HEK293 (cell line): ENCODE measurements around the gene CST7.

Source experiments
- CTCF ChIA-PET: fragments of 350-600 bp; formaldehyde crosslinking; extraction: SDS; loops from one replicate; lab custom pipeline; 2021; ENCODE audit warnings: antibody characterized with exemption; lab: Yijun Ruan, JAX
- POLR2A ChIA-PET: fragments of 300-600 bp; formaldehyde crosslinking; extraction: SDS; loops from one replicate; lab custom pipeline; 2020; ENCODE audit warnings: antibody characterized with exemption, inconsistent platforms; lab: Yijun Ruan, JAX
- H3K27ac ChIP-seq: fragments of 200-500 bp; sonication (Bioruptor generic); 2 replicates; pipeline ENCODE4 v1.5.1; 2014; ENCODE audit warnings: low read depth, low read length, control low read depth, inconsistent platforms; ENCODE audit errors: extremely low read depth
- H3K36me3 ChIP-seq, 2 experiments: fragments of 200-500 bp in 1 of 2; sonication (Bioruptor generic) in 1 of 2; 1 replicate in 1 of 2; 2 replicates in 1 of 2; pipeline ENCODE4 v1.5.1; 2014 to 2017; ENCODE audit warnings: inconsistent platforms in 2 of 2, low read length in 2 of 2; ENCODE audit not compliant: control insufficient read depth in 2 of 2, insufficient read depth in 1 of 2
- H3K4me1 ChIP-seq: fragments of 200-500 bp; sonication (Bioruptor generic); 2 replicates; pipeline ENCODE4 v1.5.1; 2014; ENCODE audit warnings: mild to moderate bottlenecking, low read length, inconsistent platforms; ENCODE audit not compliant: control insufficient read depth, insufficient read depth
- H3K4me3 ChIP-seq: 2 replicates; pipeline ENCODE4 v1.5.1; 2011; ENCODE audit warnings: low read depth, mild to moderate bottlenecking, control low read depth, low read length, moderate library complexity
- H3K9me3 ChIP-seq: fragments of 200-500 bp; sonication (Bioruptor generic); 2 replicates; pipeline ENCODE4 v1.5.1; 2014; ENCODE audit warnings: low read depth, low read length, inconsistent platforms; ENCODE audit not compliant: control insufficient read depth, insufficient read depth
- EGR2 ChIP-seq: fragments of 450-650 bp; formaldehyde crosslinking; IDR thresholded peaks from 2 replicates; pipeline ENCODE4 v1.5.1; 2016; ENCODE audit warnings: low read depth, missing biosample characterization, missing genetic modification characterization
- FEZF1 ChIP-seq: fragments of 450-650 bp; formaldehyde crosslinking; IDR thresholded peaks from 2 replicates; pipeline ENCODE4 v1.5.1; 2016; ENCODE audit warnings: missing biosample characterization, missing genetic modification characterization
- GFI1B ChIP-seq: fragments of 450-650 bp; formaldehyde crosslinking; IDR thresholded peaks from 2 replicates; pipeline ENCODE4 v1.5.1; 2016; ENCODE audit warnings: missing biosample characterization, missing genetic modification characterization
- IKZF3 ChIP-seq: fragments of 450-650 bp; IDR thresholded peaks from 2 replicates; pipeline ENCODE4 v1.5.0; 2018; ENCODE audit warnings: missing biosample characterization, mild to moderate bottlenecking, missing genetic modification characterization, moderate library complexity
- KLF7 ChIP-seq: fragments of 450-650 bp; formaldehyde crosslinking; IDR thresholded peaks from 2 replicates; pipeline ENCODE4 v1.5.1; 2016; ENCODE audit warnings: missing biosample characterization, missing genetic modification characterization, borderline replicate concordance
- SALL2 ChIP-seq: fragments of 450-650 bp; formaldehyde crosslinking; IDR thresholded peaks from 2 replicates; pipeline ENCODE4 v1.5.0; 2017; ENCODE audit warnings: missing biosample characterization, mild to moderate bottlenecking, missing genetic modification characterization, borderline replicate concordance
- SP2 ChIP-seq: fragments of 450-650 bp; formaldehyde crosslinking; IDR thresholded peaks from 2 replicates; pipeline ENCODE4 v1.5.1; 2016; ENCODE audit warnings: missing biosample characterization, missing genetic modification characterization
- YY2 ChIP-seq: fragments of 450-650 bp; formaldehyde crosslinking; IDR thresholded peaks from 2 replicates; pipeline ENCODE4 v1.5.1; 2016; ENCODE audit warnings: missing biosample characterization, missing genetic modification characterization
- ZBTB7A ChIP-seq: fragments of 450-650 bp; formaldehyde crosslinking; IDR thresholded peaks from 2 replicates; pipeline ENCODE4 v1.5.1; 2016; ENCODE audit warnings: low read depth, missing biosample characterization, missing genetic modification characterization
- ZNF148 ChIP-seq: fragments of 450-650 bp; formaldehyde crosslinking; IDR thresholded peaks from 2 replicates; pipeline ENCODE4 v1.5.0; 2017; ENCODE audit warnings: missing biosample characterization, missing genetic modification characterization, borderline replicate concordance
- ZNF184 ChIP-seq: fragments of 450-650 bp; IDR thresholded peaks from 2 replicates; pipeline ENCODE4 v1.5.1; 2018; ENCODE audit warnings: missing biosample characterization, mild to moderate bottlenecking, missing genetic modification characterization
- ZNF2 ChIP-seq: fragments of 450-650 bp; formaldehyde crosslinking; IDR thresholded peaks from 2 replicates; pipeline ENCODE4 v1.5.1; 2016; ENCODE audit warnings: missing biosample characterization, missing genetic modification characterization
- ZNF214 ChIP-seq: fragments of 450-650 bp; formaldehyde crosslinking; IDR thresholded peaks from 2 replicates; pipeline ENCODE4 v1.5.1; 2017; ENCODE audit warnings: missing biosample characterization, mild to moderate bottlenecking, missing genetic modification characterization, borderline replicate concordance
- ZNF362 ChIP-seq: fragments of 450-650 bp; formaldehyde crosslinking; IDR thresholded peaks from 2 replicates; pipeline ENCODE4 v1.5.1; 2016; ENCODE audit warnings: missing biosample characterization, missing genetic modification characterization
- ZNF404 ChIP-seq: fragments of 450-650 bp; formaldehyde crosslinking; IDR thresholded peaks from 2 replicates; pipeline ENCODE4 v1.5.1; 2017; ENCODE audit warnings: missing biosample characterization, missing genetic modification characterization
- ZNF416 ChIP-seq: fragments of 450-650 bp; formaldehyde crosslinking; IDR thresholded peaks from 2 replicates; pipeline ENCODE4 v1.5.1; 2016; ENCODE audit warnings: missing biosample characterization, missing genetic modification characterization
- ZNF423 ChIP-seq: fragments of 450-650 bp; formaldehyde crosslinking; IDR thresholded peaks from 2 replicates; pipeline ENCODE4 v1.5.1; 2016; ENCODE audit warnings: missing biosample characterization, missing genetic modification characterization
- ZNF488 ChIP-seq: fragments of 450-650 bp; formaldehyde crosslinking; IDR thresholded peaks from 2 replicates; pipeline ENCODE4 v1.5.1; 2016; ENCODE audit warnings: missing biosample characterization, missing genetic modification characterization
- ZNF585B ChIP-seq: fragments of 450-650 bp; formaldehyde crosslinking; IDR thresholded peaks from 2 replicates; pipeline ENCODE4 v1.5.1; 2016; ENCODE audit warnings: missing biosample characterization, missing genetic modification characterization
- ZNF654 ChIP-seq: fragments of 450-650 bp; formaldehyde crosslinking; IDR thresholded peaks from 2 replicates; pipeline ENCODE4 v1.5.1; 2016; ENCODE audit warnings: low read depth, missing biosample characterization, missing genetic modification characterization
- ZNF677 ChIP-seq: fragments of 450-650 bp; IDR thresholded peaks from 2 replicates; pipeline ENCODE4 v1.5.0; 2018; ENCODE audit warnings: missing biosample characterization, mild to moderate bottlenecking, missing genetic modification characterization, moderate library complexity
- ZNF837 ChIP-seq: fragments of 450-650 bp; formaldehyde crosslinking; IDR thresholded peaks from 2 replicates; pipeline ENCODE4 v1.5.1; 2016; ENCODE audit warnings: missing biosample characterization, missing genetic modification characterization
- TF ChIP-seq, protein P1 (sequence below): fragments of 450-650 bp; IDR thresholded peaks from 2 replicates; pipeline ENCODE4 v1.5.1; 2018; ENCODE audit warnings: missing biosample characterization, missing genetic modification characterization

CST7 gene

GRCh38 chr20:24983896-24984295 lies 34.8 kb downstream of the CST7 start (continued):
- no peak for TF ChIP-seq SALL2
- TF ChIP-seq IKZF3 (tag by site-specific recombination), result no peak
- no peak for TF ChIP-seq SP2
- no peak for TF ChIP-seq YY2
- TF ChIP-seq, all 188 proteins: peak for 0

DNA sequence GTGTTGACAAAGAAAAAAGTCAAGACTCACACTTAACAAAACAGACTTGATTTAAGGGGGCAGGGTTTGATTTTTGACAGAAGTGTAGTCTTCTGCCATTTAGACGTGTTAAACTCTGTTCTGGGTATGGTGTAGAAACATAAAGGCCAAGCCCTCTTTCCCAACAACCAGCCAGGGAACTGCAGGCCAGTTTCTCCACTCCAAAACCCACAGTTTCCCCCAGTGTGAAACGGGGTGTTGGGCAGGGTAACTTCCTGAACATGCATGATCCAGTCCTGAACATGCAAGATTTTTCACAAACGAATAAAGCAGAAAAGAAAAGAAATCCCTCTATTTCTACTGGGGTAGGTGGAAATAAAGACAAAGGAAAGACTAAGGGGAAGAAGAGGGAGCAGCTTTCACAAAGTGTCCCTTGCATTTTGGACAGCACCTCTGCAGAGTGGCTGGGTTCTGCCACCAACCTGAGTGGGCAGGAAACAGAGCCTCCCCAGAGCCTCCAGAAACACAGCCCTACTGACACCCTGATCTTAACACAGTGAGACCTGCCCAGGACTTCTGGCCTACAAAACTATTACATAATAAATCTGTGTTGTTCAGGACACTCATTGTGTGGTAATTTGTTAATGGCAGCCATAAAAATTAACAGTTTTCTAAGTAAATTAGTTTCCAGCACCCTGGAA lies 36.0 kb downstream of the CST7 start:
- Histone ChIP-seq H3K27ac (no peak overlapping the region), H3K36me3 (peaks cover 5 to 43% of the 10 kb centered on the region in 2 experiments; a peak in 2 of 3 replicates), H3K4me3 (no peak overlapping the region), H3K9me3 (no peaks in the 10 kb centered on the region), H3K4me1 (no peaks in the 10 kb centered on the region)
- ChIA-PET POLR2A (no interaction called here), CTCF (no interaction called here)
- no peak for TF ChIP-seq ZNF214
- TF ChIP-seq ZNF423, result no peak
- TF ChIP-seq ZBTB7A (tag by site-specific recombination), result no peak
- no peak for TF ChIP-seq ZNF404 (tag by site-specific recombination)
- TF ChIP-seq ZNF585B (tag by site-specific recombination), result no peak
- no peak for TF ChIP-seq GFI1B
- TF ChIP-seq FEZF1 (tag by site-specific recombination), result no peak
- TF ChIP-seq ZNF184 (tag by site-specific recombination), result no peak
- TF ChIP-seq ZNF654 (tag by site-specific recombination), result no peak
- TF ChIP-seq ZNF488 (tag by site-specific recombination), result no peak
- no peak for TF ChIP-seq EGR2 (tag by site-specific recombination)
- TF ChIP-seq ZNF677 (tag by site-specific recombination), result no peak
- TF ChIP-seq ZNF837 (tag by site-specific recombination), result no peak
- TF ChIP-seq ZNF148 (tag by site-specific recombination), result no peak
- TF ChIP-seq, protein P1, sequence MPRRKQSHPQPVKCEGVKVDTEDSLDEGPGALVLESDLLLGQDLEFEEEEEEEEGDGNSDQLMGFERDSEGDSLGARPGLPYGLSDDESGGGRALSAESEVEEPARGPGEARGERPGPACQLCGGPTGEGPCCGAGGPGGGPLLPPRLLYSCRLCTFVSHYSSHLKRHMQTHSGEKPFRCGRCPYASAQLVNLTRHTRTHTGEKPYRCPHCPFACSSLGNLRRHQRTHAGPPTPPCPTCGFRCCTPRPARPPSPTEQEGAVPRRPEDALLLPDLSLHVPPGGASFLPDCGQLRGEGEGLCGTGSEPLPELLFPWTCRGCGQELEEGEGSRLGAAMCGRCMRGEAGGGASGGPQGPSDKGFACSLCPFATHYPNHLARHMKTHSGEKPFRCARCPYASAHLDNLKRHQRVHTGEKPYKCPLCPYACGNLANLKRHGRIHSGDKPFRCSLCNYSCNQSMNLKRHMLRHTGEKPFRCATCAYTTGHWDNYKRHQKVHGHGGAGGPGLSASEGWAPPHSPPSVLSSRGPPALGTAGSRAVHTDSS (tag by site-specific recombination), result no peak
- no peak for TF ChIP-seq ZNF416 (tag by site-specific recombination)
- TF ChIP-seq ZNF362, result no peak
- no peak for TF ChIP-seq KLF7
- TF ChIP-seq ZNF2 (tag by site-specific recombination), result no peak
